ENCODE measurements around the gene GPC5. TPM values are rescaled to one million over a fixed set of nuclear protein-coding genes. Genes with fewer than 3 reads are reported as not detected.

The GPC5 gene
- total RNA-seq, 1 experiment from 2014 or later, result 0.15 TPM

- no peak overlapping the region for H4K5ac ChIP-seq (ENCODE audit: insufficient read length, low read depth, low read length)
- H3K56ac ChIP-seq (ENCODE audit: insufficient read length, low read depth, low read length), result no peak overlapping the region
- H4K20me1 ChIP-seq (ENCODE audit: control insufficient read depth, insufficient read depth, insufficient read length), result no peaks in the 10 kb centered on the region
- WGBS (ENCODE audit: extremely low coverage, insufficient read length, low lambda C conversion rate), result no CpG with 5 or more reads among the region's 7 CpGs
- H3K23ac ChIP-seq (ENCODE audit: insufficient read length, low read depth, low read length), result no peak overlapping the region
- Mint-ChIP-seq H3K4me1 (no peaks in the 10 kb centered on the region), H3K27me3 (ENCODE audit: low read depth) (no peaks in the 10 kb centered on the region; the same call in 1 of the 2 replicates), H3K4me3 (no peak overlapping the region), H3K36me3 (ENCODE audit: insufficient read depth in 1 of 3, low read depth in 3 of 3) (no peaks in the 10 kb centered on the region), H3K9me3 (no peaks in the 10 kb centered on the region; a peak in 1 of 5 replicates), H3K27ac (no peak overlapping the region; a peak in 1 of 7 replicates)
- H4K8ac ChIP-seq (replicated peaks; ENCODE audit: insufficient read length, low read depth, low read length), result no peak overlapping the region
- H3K79me2 ChIP-seq (ENCODE audit: insufficient read depth, low read length), result no peaks in the 10 kb centered on the region
- H3K18ac ChIP-seq (ENCODE audit: insufficient read length, low read depth, low read length), result no peak overlapping the region
- H3T11ph ChIP-seq (ENCODE audit: low read length), result no peak overlapping the region
- H3K4me1 ChIP-seq (ENCODE audit: insufficient read depth, low read length), result no peaks in the 10 kb centered on the region
- no peak overlapping the region for H2AFZ ChIP-seq (ENCODE audit: low read length)
- TF ChIP-seq CTCF (conservative IDR thresholded peaks at IDR 0.05), result no peak
- H3K27me3 ChIP-seq (ENCODE audit: insufficient read depth, low read length), result no peaks in the 10 kb centered on the region
- H3K4ac ChIP-seq (ENCODE audit: low read depth, low read length), result no peak overlapping the region
- no peak overlapping the region for H2BK12ac ChIP-seq (ENCODE audit: insufficient read length, low read depth, low read length)
- H3K9ac ChIP-seq (ENCODE audit: extremely low read depth, insufficient read length, low read length), result no peak overlapping the region
- no peak overlapping the region for H2BK15ac ChIP-seq (ENCODE audit: low read depth, low read length)
- H3K4me2 ChIP-seq (ENCODE audit: insufficient read depth, insufficient read length, low read length), result no peak overlapping the region
- no peak overlapping the region for H2BK20ac ChIP-seq (ENCODE audit: low read depth, low read length, poor library complexity, severe bottlenecking)
- no peak for DNase-seq
- H3K27ac ChIP-seq (ENCODE audit: insufficient read length, low read depth, low read length), result no peak overlapping the region
- H2BK5ac ChIP-seq (ENCODE audit: insufficient read length, low read length), result no peak overlapping the region
- no peak overlapping the region for H3K14ac ChIP-seq (ENCODE audit: insufficient read depth, low read length)
- H2BK120ac ChIP-seq (ENCODE audit: low read depth, low read length, poor library complexity, severe bottlenecking), result no peak overlapping the region
- no peaks in the 10 kb centered on the region for H3K23me2 ChIP-seq (ENCODE audit: insufficient read length, low read depth, low read length, poor library complexity, severe bottlenecking)
- no peaks in the 10 kb centered on the region for H3K79me1 ChIP-seq (ENCODE audit: insufficient read depth, low read depth, low read length, poor library complexity, severe bottlenecking)
- H4K91ac ChIP-seq (ENCODE audit: insufficient read length, low read depth, low read length), result no peak overlapping the region
- H2AK5ac ChIP-seq (ENCODE audit: insufficient read length, low read length), result no peak overlapping the region
- H3K9me3 ChIP-seq (ENCODE audit: control insufficient read depth, low read depth, low read length), result no peaks in the 10 kb centered on the region
Observed at GRCh38 chr13:92592757-92593156, 1194.3 kb downstream of the GPC5 start.

Data from H9 (cell line).